ENCODE data around the gene B4GALT7.
"Not testable (repeated sequence)": the region's sequence is repeated elsewhere in the genome, so short reads cannot be mapped to it uniquely, and the experiment has no call there.

GRCh38 chr5:177651235-177651634 is 51.3 kb downstream of the B4GALT7 start:
- TF ChIP-seq SP1 (IDR thresholded peaks at IDR 0.05); CTCF (IDR thresholded peaks at IDR 0.05; ENCODE audit: low read depth, low read length, missing input control); FOXA1 (IDR thresholded peaks at IDR 0.05); REST (IDR thresholded peaks at IDR 0.05); MAX (IDR thresholded peaks at IDR 0.05); JUND (IDR thresholded peaks at IDR 0.05); RXRA (IDR thresholded peaks at IDR 0.05); YY1 (IDR thresholded peaks at IDR 0.05); ZBTB33 (IDR thresholded peaks at IDR 0.05); GABPA (IDR thresholded peaks at IDR 0.05 in 1 of 2, conservative IDR thresholded peaks at IDR 0.05 in 1 of 2); TAF1 (conservative IDR thresholded peaks at IDR 0.05); HNF4G (IDR thresholded peaks at IDR 0.05); EGR1 (IDR thresholded peaks at IDR 0.05; ENCODE audit: low read depth in 2 of 2): not testable (repeated sequence)

Data from liver (tissue), 3 donors.